Measurements from ENCODE around the gene NINJ2.

NINJ2 gene

GRCh38 chr12:546920-547845 lies 116.1 kb downstream of the NINJ2 start:
- DNase-seq (ENCODE audit: low spot score), result peak; percentile 53

DNA sequence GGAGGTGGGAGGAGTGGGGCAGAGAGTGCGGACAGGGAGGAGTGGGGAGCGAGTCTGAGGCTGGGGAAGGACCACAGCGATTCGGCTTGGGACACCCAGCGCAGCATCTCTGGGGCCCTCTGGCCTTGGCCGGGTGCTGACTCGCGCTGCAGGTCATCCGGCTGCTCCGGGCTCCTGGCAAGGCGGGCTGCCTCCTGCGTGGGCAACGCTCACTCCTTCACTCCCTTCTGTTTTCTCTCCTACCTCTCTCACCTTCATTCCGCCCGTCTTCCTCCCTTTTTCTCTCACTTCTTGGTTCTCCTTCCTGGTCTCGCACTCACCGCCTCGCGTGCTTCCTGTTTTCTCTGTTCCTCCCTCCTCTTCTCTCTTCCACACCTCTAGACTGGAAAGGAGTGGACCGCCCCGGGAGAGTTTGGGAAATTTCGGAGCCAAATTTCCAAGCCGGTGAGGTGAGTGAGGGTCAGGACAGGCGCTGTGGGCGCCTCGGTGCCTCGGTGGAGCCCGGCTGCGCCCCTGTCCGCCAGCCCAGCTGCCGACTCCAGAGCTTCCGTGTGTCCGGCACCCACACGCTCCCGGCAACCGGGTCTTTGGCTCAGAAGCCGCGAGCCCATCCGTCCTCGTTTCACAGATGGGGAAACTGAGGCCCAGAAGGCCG lies 116.9 kb downstream of the NINJ2 start:
- DNase-seq (ENCODE audit: low spot score), result no peak

GRCh38 chr12:545835-546234 lies 117.4 kb downstream of the NINJ2 start:
- DNase-seq (ENCODE audit: low spot score), result no peak

DNA sequence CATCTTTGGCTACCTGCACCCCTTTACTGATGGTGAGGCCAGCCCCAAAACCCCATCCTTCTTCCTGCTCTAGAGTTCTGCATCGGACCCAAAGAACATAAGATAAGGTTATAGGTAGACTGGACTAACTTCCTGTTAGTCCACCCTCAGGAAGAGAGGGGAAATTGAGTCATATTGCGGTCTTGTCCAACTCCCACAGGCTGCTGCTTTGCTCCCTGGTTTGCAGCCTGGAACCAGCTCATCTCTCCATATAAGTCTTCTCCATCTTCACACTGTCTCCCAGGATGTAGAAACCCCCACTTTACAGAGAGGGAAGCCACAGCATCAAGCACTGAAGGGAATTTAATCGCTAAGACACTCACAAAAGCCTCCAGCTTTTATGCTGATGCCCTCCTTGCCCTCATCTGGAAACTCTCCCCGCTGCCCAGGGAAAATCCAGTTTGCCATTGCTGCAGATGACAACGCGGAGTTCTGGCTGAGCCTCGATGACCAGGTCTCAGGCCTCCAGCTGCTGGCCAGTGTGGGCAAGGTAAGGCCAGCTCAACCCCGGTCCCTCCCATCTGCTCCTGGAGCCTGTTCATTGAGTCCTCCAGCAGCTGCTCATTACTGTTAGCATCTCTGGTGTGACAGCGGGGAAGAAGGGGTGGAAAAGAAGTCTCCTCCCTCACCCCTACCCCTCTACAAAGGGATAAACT lies 118.2 kb downstream of the NINJ2 start:
- DNase-seq (ENCODE audit: low spot score), result no peak

DNA sequence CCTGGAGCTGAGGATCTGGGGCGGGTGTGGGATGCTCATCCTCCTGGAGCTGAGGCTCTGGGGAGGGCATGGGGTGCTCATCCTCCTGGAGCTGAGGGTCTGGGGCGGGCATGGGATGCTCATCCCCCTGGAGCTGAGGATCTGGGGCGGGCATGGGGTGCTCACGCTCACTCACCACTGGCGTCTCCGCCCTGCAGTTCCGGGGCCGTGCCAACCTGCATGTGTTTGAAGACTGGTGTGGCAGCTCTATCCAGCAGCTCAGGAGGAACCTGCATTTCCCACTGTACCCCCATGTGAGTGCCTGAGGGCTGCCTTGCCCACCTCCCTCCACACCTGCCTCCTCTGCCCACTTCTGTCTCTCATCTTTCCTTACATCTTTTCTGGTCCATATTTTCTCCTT lies 119.1 kb downstream of the NINJ2 start:
- DNase-seq (ENCODE audit: low spot score), result no peak

GRCh38 chr12:543114-543451 lies 120.2 kb downstream of the NINJ2 start:
- no peak for DNase-seq (ENCODE audit: low spot score)

DNA sequence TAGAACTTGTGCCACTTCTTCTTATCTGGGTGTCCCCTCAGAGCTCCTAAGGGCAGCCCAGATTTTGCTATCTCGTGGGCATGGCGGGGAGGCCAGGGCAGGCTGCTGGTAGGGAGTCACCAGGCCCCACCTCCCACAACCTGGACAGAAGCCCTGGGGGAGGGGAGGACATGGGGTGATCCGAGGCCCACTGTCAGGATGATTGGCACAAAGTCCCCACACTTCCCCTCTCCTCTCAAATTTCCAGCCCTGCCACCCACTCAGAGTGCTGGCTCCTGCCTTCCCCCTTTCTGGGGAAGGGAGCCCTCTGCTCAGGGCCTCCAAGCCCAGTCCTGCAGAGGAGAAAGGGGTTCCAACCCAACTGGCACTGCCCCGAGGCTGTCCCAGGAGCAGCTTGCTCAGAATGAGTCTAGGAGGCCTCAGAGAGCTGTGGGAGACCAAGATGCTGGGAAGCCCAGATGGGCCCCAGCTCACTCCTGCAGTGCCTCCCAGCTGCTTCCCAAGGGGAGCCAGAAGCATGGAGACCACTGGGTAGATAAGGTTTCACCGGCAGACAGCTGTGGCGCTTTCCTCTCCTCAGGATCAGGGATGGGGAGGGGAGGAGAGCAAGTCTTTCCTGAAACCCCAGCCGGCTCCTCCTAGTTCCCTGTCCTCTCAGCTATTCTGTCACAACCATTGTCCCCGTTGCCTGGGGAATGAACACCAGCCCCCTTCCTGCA lies 120.7 kb downstream of the NINJ2 start:
- no peak for DNase-seq (ENCODE audit: low spot score)

GRCh38 chr12:541676-542324 lies 121.4 kb downstream of the NINJ2 start:
- DNase-seq (ENCODE audit: low spot score), result no peak

GRCh38 chr12:539540-540310 lies 123.5 kb downstream of the NINJ2 start:
- no peak for DNase-seq (ENCODE audit: low spot score)

DNA sequence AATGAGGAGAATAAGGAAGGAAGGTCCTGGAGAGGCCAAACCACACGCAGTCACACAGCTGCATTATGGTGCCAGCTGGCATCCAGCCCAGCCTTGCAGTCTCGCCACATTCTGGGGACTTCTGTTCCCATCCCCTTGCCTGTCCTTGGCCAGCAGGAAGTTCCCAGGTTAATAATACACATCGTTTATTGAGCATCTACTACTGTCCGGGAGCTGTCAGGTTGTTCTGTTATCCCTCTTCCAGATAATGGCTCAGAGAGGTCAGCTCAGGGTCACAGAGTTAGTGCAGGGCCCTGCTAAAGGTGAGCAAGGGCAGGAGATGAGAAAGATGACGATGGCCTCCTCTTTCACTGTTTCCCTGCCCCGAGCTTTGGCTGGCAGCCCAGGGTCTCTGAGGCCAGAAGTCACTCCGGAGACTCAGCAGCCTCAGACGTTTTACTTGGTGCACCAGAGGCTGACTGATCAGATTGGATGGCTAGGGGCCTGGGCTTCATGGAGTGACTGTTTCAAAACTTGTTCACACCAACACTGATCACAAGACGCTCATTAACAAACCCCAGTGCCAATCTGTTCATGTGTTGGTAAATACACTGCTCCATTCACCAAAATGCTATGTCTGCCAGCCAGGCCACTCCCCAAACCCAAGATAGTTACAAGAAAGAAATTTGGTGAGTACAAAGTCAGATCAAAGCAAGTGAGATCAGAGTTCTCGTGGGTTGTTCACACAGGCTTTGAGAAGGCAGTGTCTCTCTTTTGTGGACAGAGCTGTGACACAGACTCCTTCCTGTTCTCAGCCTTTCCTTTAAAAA lies 124.3 kb downstream of the NINJ2 start:
- DNase-seq (ENCODE audit: low spot score), result peak; percentile 69

DNA sequence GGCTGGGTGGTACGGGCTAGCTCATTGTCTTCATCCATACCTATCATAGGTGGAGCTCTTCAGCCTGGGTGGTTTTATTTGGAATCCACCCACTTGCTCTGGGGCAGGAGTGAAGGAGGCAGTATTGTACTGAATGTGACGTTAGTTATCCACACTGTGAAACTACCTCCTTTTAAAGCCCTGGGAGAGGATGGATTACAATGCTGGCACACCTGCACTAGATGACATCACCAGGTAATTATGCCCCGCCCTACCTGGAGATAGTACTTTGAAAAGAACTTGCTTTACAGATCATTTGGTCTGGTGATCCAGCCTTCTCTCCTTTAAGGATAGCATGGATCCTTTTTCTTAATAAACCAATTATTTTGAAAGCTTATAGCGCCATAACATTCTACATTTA lies 125.5 kb downstream of the NINJ2 start:
- DNase-seq (ENCODE audit: low spot score), result no peak

DNA sequence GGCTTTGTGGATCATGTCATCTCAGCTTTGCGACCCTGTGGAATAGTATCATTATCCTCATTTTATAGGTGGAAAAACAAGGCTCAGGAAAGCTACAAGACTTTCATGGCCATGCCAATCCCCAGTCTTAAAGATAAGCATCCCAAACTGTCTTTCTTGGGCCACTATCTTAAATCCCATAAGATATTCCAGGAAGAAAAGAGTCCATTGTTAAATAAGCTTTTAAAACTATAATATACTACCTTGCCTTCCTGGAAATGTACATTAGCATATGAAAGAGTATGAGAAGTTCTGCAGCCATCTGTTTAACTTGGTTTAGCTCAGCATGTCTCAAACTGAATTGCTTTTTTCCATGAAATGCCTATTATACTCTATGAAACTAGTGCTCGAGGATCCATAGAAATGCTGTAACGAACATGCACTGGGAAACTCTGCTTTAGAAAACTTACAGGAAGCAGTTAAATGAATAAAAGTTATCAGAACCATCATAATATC lies 126.4 kb downstream of the NINJ2 start:
- DNase-seq (ENCODE audit: low spot score), result no peak

DNA sequence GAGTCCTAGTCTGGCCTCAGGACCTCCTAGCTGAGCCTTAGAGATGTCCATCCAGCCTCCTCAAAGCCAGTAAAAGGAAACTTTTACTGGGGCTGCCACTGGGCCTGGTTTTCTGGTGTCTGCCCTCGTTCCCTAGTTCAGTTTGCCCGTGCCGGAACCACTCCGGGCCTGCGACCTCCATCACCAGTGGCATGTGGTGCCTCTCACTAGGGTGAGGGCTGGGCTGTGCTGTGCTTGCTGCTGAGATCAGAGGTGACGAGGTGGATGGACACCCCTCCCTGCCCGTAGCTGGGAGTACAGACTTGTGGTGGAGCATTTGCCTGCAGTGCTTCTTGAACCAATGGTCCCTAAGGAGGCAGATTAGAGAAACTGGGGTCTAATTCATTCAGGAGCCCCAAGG lies 127.8 kb downstream of the NINJ2 start:
- no peak for DNase-seq (ENCODE audit: low spot score)

- DNase-seq (ENCODE audit: low spot score), result no peak
Measured at GRCh38 chr12:534216-534615, 129.0 kb downstream of the NINJ2 start.

DNA sequence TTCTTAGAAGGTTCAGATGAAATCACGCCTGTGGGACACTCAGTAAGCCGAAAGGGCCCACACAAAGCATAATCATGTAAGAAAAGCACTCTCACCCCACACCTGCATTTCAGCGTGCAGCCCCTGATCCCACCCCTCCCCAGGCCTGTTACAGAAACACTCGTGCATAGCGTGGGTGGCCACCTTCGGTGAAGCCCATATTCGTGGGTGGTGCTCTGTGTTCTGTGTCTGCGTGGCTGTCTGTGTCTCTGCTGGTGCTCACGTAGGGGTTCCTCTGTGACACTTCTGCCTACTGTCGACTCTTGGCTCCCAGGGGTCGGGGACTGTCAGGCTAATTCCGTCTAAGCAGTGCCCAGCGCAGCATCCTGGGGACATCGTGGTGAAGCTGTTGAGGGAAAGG lies 129.5 kb downstream of the NINJ2 start:
- DNase-seq (ENCODE audit: low spot score), result no peak

DNA sequence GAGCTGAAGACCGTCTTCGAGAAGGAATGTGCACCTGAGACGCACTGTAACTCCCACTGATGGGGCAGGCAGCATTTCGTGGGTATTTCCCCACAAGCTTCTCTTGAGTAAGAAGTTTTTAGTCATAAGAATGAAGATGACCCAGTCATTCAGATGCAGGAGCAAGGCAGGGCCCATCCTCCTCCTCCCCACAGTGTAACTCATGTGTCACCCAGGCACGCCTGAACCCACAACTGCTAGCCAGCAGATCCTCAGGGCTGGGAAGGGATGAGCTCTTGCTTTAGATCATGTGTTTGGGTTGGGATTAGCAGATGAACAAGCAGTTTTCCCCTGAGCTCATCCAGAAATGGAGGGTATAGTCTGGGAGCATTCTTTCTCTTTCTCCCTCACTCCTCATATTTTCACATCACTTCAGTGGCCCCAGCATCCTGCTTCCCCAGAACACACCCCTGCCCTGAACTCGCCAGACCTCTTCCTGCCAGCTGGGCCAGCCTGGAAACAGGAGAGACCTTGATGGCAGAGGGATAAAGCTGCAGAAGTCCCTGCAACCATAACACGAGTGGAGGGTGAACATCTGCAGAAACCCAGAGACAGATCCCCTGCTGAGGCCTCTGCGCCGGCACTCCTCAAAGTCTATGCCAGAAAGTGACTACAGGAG lies 130.2 kb downstream of the NINJ2 start:
- no peak for DNase-seq (ENCODE audit: low spot score)

GRCh38 chr12:531951-532585 lies 131.2 kb downstream of the NINJ2 start:
- DNase-seq (ENCODE audit: low spot score), result no peak

DNA sequence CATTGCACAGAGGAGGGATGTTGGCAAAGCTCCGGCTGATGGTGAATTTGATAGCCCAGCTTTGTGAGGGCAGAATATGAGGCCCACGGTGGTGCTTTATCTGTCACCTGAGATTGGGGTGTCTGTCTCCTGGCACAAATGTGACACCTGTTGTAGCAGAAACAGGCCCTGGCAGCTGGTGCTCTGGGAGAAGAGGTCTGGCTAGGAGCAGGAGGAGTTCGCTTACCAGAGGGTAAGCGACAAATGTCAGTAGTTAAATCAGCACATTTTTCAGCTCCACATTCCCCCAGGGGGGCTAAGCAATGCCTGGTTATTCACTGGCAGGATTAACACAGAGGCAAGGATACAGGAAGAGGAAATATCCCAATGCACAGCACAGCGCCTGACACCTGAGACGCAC lies 132.4 kb downstream of the NINJ2 start:
- DNase-seq (ENCODE audit: low spot score), result no peak

GRCh38 chr12:530308-530707 lies 132.9 kb downstream of the NINJ2 start:
- no peak for DNase-seq (ENCODE audit: low spot score)
